ENCODE data around the gene HLF.

DNA sequence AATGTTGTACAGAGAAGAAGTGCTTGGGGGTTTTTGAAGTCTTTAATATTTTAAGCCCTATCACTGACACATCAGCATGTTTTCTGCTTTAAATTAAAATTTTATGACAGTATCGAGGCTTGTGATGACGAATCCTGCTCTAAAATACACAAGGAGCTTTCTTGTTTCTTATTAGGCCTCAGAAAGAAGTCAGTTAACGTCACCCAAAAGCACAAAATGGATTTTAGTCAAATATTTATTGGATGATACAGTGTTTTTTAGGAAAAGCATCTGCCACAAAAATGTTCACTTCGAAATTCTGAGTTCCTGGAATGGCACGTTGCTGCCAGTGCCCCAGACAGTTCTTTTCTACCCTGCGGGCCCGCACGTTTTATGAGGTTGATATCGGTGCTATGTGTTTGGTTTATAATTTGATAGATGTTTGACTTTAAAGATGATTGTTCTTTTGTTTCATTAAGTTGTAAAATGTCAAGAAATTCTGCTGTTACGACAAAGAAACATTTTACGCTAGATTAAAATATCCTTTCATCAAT is 57.8 kb downstream of the HLF start:
- TF ChIP-seq CTCF (conservative IDR thresholded peaks at IDR 0.05; ENCODE audit: low read depth, low read length): no peak
- TF ChIP-seq EZH2 (IDR thresholded peaks at IDR 0.05; ENCODE audit: borderline replicate concordance, low read depth, low read length, poor library complexity, severe bottlenecking): no peak

All from A673 (cell line).